ENCODE results near the gene MAN1A1. TPM values are rescaled to one million over a fixed set of nuclear protein-coding genes. Genes with fewer than 3 reads are reported as not detected.
A peak's percentile ranks its signal among the peaks of the same experiment; 100 is the strongest.

The MAN1A1 gene
- polyA plus RNA-seq, 3 donors: 11.0 to 20.4 (median 16.1) TPM

DNA sequence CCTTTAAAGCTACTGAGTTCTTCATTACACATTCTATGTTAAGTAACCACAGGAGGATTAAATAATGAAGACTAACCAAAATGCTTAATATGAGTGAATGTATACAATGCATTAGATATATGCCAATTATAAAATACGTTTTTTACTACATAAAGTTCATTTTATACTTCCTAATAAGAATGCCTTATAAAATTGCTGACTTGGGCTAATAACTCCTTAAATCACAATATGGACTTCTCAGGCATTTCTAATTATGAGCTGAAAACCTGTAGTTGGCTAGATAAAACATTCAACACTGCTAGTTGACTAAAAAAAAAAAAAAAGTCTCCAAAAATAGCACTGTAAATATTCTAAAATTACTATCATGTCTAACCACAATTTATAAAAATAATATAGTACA is 11.8 kb downstream of the MAN1A1 start:
- Mint-ChIP-seq H3K4me1 (peaks cover 54% of the 10 kb centered on the region), H3K4me3 (no peak overlapping the region), H3K9me3 (no peaks in the 10 kb centered on the region), H3K36me3 (peaks cover 6 to 19% of the 10 kb centered on the region in 2 donors), H3K27me3 (ENCODE audit: low read depth in 3 of 3) (no peaks in the 10 kb centered on the region), H3K27ac (peak overlapping the region in 1 of 7 donors; percentile 10)
- Histone ChIP-seq H3K9ac (ENCODE audit: insufficient read depth, low read length, poor library complexity, severe bottlenecking) (no peak overlapping the region), H3K79me2 (ENCODE audit: insufficient read depth, low read length) (peaks cover 62% of the 10 kb centered on the region), H3K27ac (ENCODE audit: low read depth in 1 of 2, low read length in 2 of 2) (no peak overlapping the region), H3K4me2 (replicated peaks; ENCODE audit: extremely low read depth, low read length, poor library complexity, severe bottlenecking) (no peak overlapping the region), H3K36me3 (replicated peaks in 1 of 2; ENCODE audit: control insufficient read depth in 1 of 2, insufficient read depth in 2 of 2, low read length in 2 of 2) (no peaks in the 10 kb centered on the region), H3K4me3 (replicated peaks in 1 of 3; ENCODE audit: low read depth in 2 of 3, low read length in 3 of 3) (no peak overlapping the region), H3K27me3 (ENCODE audit: control insufficient read depth in 2 of 2, insufficient read depth in 2 of 2, low read length in 2 of 2) (no peaks in the 10 kb centered on the region), H3K4me1 (ENCODE audit: control insufficient read depth in 1 of 2, insufficient read depth in 2 of 2, low read length in 2 of 2) (peaks cover 45 to 51% of the 10 kb centered on the region in 2 donors), H4K20me1 (ENCODE audit: insufficient read depth, low read length) (no peaks in the 10 kb centered on the region), H2AFZ (ENCODE audit: insufficient read depth, low read depth, low read length, poor library complexity, severe bottlenecking) (no peak overlapping the region), H3K9me3 (replicated peaks in 1 of 2; ENCODE audit: control insufficient read depth in 1 of 2, insufficient read depth in 1 of 2, low read length in 2 of 2) (no peaks in the 10 kb centered on the region)
- no CpG with 5 or more reads among the region's 1 CpG for WGBS (ENCODE audit: insufficient coverage)
- intact Hi-C loops (cut with micrococcal nuclease): no loop called here
- TF ChIP-seq CTCF (IDR thresholded peaks at IDR 0.05): no peak
- DNase-seq: no peak

- H3K9me3 Mint-ChIP-seq: no peaks in the 10 kb centered on the region
- intact Hi-C loops (cut with micrococcal nuclease): no loop called here
- Histone ChIP-seq H2AFZ (ENCODE audit: insufficient read depth, low read depth, low read length, poor library complexity, severe bottlenecking) (no peak overlapping the region), H3K4me1 (ENCODE audit: control insufficient read depth in 1 of 2, insufficient read depth in 2 of 2, low read length in 2 of 2) (peaks cover 40 to 47% of the 10 kb centered on the region in 2 donors), H3K79me2 (ENCODE audit: insufficient read depth, low read length) (peaks cover 59% of the 10 kb centered on the region), H3K9ac (ENCODE audit: insufficient read depth, low read length, poor library complexity, severe bottlenecking) (no peak overlapping the region), H3K36me3 (replicated peaks in 1 of 2; ENCODE audit: control insufficient read depth in 1 of 2, insufficient read depth in 2 of 2, low read length in 2 of 2) (no peaks in the 10 kb centered on the region), H3K27me3 (ENCODE audit: control insufficient read depth in 2 of 2, insufficient read depth in 2 of 2, low read length in 2 of 2) (no peaks in the 10 kb centered on the region), H3K4me3 (replicated peaks in 1 of 3; ENCODE audit: low read depth in 2 of 3, low read length in 3 of 3) (no peak overlapping the region), H3K9me3 (replicated peaks in 1 of 2; ENCODE audit: control insufficient read depth in 1 of 2, insufficient read depth in 1 of 2, low read length in 2 of 2) (no peaks in the 10 kb centered on the region), H3K4me2 (replicated peaks; ENCODE audit: extremely low read depth, low read length, poor library complexity, severe bottlenecking) (no peak overlapping the region), H4K20me1 (ENCODE audit: insufficient read depth, low read length) (no peaks in the 10 kb centered on the region), H3K27ac (ENCODE audit: low read depth in 1 of 2, low read length in 2 of 2) (no peak overlapping the region)
- peaks cover 49% of the 10 kb centered on the region for H3K4me1 Mint-ChIP-seq
- WGBS (ENCODE audit: insufficient coverage): no CpG with 5 or more reads among the region's 5 CpGs
- no peaks in the 10 kb centered on the region for H3K27me3 Mint-ChIP-seq (ENCODE audit: low read depth in 3 of 3)
- no peak for TF ChIP-seq CTCF (IDR thresholded peaks at IDR 0.05)
- H3K4me3 Mint-ChIP-seq: no peak overlapping the region
- no peak for DNase-seq
- peaks cover 5 to 19% of the 10 kb centered on the region in 2 donors for H3K36me3 Mint-ChIP-seq
- peak overlapping the region in 2 of 7 donors; percentile 37 to 73 for H3K27ac Mint-ChIP-seq
Observed at GRCh38 chr6:119337252-119337651, 12.3 kb downstream of the MAN1A1 start.

Measured in CD14-positive monocyte (primary cell).